ENCODE results near the gene WDR1. TPM values are rescaled to one million over a fixed set of nuclear protein-coding genes. Genes with fewer than 3 reads are reported as not detected.
A peak's percentile ranks its signal among the peaks of the same experiment; 100 is the strongest.

Gene WDR1
- total and polyA plus RNA-seq, 2 donors (not counting 3 experiments of a cell fraction or from before 2014, with no cell fraction given) = 590 to 660 TPM

GRCh38 chr4:10115271-10115796 lies 1.3 kb downstream of the WDR1 start:
- H3K9me1 ChIP-seq (replicated peaks; ENCODE audit: control insufficient read depth, extremely low read depth, insufficient read depth, low read length) = no peaks in the 10 kb centered on the region
- POLR2A ChIA-PET = interaction anchor here (0.8 to 5.4 kb wide), 6 partner anchors 8 to 57 kb away, joined by 3 to 110 read pairs (median 4); no protein-coding TSS in a partner anchor
- peak; percentile 99 for FAIRE-seq
- peaks cover 28 to 30% of the 10 kb centered on the region in 2 experiments for H3K36me3 ChIP-seq (ENCODE audit: control insufficient read depth in 2 of 2, extremely low read depth in 1 of 2, insufficient read depth in 2 of 2, low read length in 2 of 2)
- peaks cover 60% of the 10 kb centered on the region for H3K79me2 ChIP-seq (ENCODE audit: control insufficient read depth, insufficient read depth, low read length)
- peaks cover 39% of the 10 kb centered on the region for H3K4me1 ChIP-seq (ENCODE audit: control insufficient read depth, extremely low read depth, insufficient read depth, low read length)
- peaks cover 2% of the 10 kb centered on the region for H4K20me1 ChIP-seq (replicated peaks; ENCODE audit: control insufficient read depth, extremely low read depth, insufficient read depth, low read length)
- dilution Hi-C loops (cut with MboI; ENCODE audit: extremely low pct_ligation_motif_present, low sequenced_read_pairs) (no loop called here), intact Hi-C loops (cut with micrococcal nuclease) (loop anchor here (1.0 to 10.0 kb wide), 4 partner anchors 9 to 1629 kb away; no protein-coding TSS in a partner anchor)
- H2AFZ ChIP-seq (ENCODE audit: low read depth, low read length) = no peak overlapping the region
- H3K9me3 ChIP-seq (replicated peaks; ENCODE audit: control insufficient read depth, insufficient read depth, low read length) = no peaks in the 10 kb centered on the region
- CTCF ChIA-PET = interaction anchor here (0.8 to 1.9 kb wide), 8 partner anchors 8 to 43 kb away, joined by 3 to 9 read pairs (median 4); no protein-coding TSS in a partner anchor
- TF ChIP-seq POLR2AphosphoS5 (IDR thresholded peaks at IDR 0.05; ENCODE audit: insufficient read depth, low read depth, low read length) (peak; percentile 32), CTCF (IDR thresholded peaks at IDR 0.05; ENCODE audit: extremely low read depth in 1 of 2, insufficient read depth in 1 of 2, low read depth in 1 of 2, low read length in 2 of 2) (no peak), POLR2A (IDR thresholded peaks at IDR 0.05; ENCODE audit: low read depth, low read length) (peak; percentile 67), FOS (IDR thresholded peaks at IDR 0.05; ENCODE audit: borderline replicate concordance, insufficient read depth, low read length) (peak; percentile 76), GATA2 (IDR thresholded peaks at IDR 0.05; ENCODE audit: insufficient read depth, insufficient read length, low read depth, low read length) (peak; percentile 27), JUN (IDR thresholded peaks at IDR 0.05; ENCODE audit: borderline replicate concordance, insufficient read depth, insufficient read length, low read depth) (peak; percentile 41), EZH2 (IDR thresholded peaks at IDR 0.05; ENCODE audit: borderline replicate concordance, low read depth, low read length, severe bottlenecking) (no peak), MYC (IDR thresholded peaks at IDR 0.05; ENCODE audit: low read depth, low read length) (no peak), MAX (IDR thresholded peaks at IDR 0.05; ENCODE audit: insufficient read depth, insufficient read length) (no peak)
- no peaks in the 10 kb centered on the region for H3K27me3 ChIP-seq (ENCODE audit: control insufficient read depth in 2 of 2, insufficient read depth in 2 of 2, low read length in 2 of 2)
- peak overlapping the region; percentile 37 for H3K27ac ChIP-seq (ENCODE audit: insufficient read depth, low read depth, low read length)
- peak overlapping the region; percentile 2 to 91 (median 60) for H3K4me3 ChIP-seq (replicated peaks in 1 of 3; ENCODE audit: insufficient read depth in 1 of 3, low read depth in 1 of 3, low read length in 3 of 3)
- H3K9ac ChIP-seq (replicated peaks; ENCODE audit: extremely low read depth, insufficient read depth, low read length) = peak overlapping the region; percentile 58
- BruUV-seq (replicated peaks) = TSS peak; percentile 37
- peak overlapping the region; percentile 66 for H3K4me2 ChIP-seq (ENCODE audit: insufficient read depth, low read length)
- DNase-seq (ENCODE audit: low read depth, low spot score) = peak; percentile 90
